ENCODE measurements around the gene LMTK3. TPM values are rescaled to one million over a fixed set of nuclear protein-coding genes. Genes with fewer than 3 reads are reported as not detected.
A peak's percentile ranks its signal among the peaks of the same experiment; 100 is the strongest.
"Not testable (repeated sequence)": the region's sequence is repeated elsewhere in the genome, so short reads cannot be mapped to it uniquely, and the experiment has no call there.

LMTK3 gene
- total RNA-seq, 1 experiment from 2014 or later = not detected

DNA sequence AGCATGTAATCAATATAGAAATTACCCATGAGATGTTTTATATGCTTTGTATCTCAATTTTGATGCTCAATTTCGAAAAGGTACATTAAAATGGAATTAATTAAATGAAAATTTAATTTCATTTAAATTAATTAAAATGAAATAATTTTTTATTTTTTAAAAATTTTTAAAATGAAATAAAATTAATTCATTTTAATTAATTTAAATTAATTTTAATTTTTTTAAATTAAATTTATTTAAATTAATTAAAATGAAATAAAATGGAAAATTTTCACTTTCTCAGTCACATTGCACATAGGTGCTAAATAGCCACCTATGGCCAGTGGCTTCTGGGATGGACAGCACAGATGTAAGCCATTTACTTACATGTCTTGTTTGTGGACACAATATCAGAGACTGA, 36.1 kb upstream of the LMTK3 start:
- H3K27me3 ChIP-seq = no peaks in the 10 kb centered on the region
- no peak overlapping the region for H3K4me3 ChIP-seq
- no peak for DNase-seq
- H3K36me3 ChIP-seq = no peaks in the 10 kb centered on the region
- H3K9me3 ChIP-seq = no peaks in the 10 kb centered on the region

DNA sequence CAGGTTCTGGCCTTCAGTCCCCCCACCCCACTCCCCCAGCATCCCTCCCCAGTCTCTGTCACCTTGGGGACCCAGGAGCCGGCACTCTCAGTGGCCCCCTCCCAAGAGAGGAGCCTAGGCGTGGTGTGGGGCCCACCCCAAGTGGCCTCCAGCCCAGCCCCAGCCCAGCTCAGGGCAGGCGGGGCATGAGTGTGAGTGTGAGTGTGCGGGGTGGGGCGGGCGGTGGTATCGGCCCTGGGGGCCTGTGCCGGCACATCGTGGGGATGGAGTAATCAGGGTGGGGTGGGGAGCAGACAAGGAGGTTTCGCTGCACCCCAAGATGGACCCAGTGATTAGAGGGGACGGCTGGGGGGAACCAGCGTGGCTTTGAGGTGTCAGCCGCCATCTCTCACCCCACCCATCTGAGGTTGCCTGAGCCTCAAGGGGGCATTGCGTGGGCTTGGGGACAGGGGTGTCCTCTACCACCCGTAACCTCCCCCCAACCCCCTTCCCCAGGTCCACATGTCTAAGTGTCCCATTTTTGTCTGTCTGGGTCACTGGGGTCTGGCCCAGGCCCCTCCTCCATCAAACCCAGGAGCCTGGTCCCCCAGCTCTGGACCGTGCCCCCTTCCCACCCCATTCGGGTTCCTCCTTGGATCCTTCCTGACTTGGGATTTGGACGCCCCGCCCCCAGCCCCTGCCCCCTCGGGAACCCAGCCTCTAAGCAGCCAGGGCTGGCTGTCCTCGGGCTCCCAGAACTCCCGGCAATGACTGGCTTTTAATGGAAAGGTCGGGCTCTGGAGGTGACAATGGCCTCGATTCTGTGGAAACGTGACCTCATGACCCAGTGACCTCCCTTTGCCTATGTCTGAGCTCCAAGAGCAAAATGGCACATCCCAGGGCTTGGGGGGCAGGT, 33.5 kb upstream of the LMTK3 start:
- Histone ChIP-seq H3K9me3 (no peaks in the 10 kb centered on the region), H3K4me3 (no peak overlapping the region), H3K27me3 (no peaks in the 10 kb centered on the region), H3K36me3 (no peaks in the 10 kb centered on the region)
- no peak for DNase-seq

DNA sequence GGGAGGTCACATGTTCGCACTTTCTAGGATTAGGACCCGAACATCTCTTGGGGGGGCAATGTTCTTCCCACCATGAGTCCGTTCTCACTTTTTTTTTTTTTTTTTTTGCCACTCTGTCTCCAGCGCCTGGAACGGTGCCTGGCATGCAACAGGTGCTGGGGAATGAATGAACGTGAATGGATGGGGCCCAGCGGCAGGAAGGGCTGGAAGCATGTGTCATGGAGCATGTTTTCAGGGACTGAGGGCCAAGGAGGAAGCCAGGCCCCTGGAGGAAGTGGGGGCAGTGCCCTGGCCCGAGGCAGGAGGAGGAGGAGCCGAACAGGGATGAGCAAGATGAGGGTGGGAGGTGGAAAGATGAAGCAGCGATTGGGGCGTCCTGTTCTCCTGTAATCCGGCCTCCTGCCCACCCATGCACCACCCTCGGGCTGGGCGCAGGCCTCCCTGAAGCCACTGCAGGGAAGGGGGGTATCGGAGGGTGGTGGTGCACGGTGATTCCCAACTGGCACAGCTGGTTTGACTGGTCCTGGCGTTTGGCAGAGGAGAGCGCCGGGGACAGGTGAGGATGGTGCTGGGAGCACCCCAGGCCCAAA, 31.6 kb upstream of the LMTK3 start:
- H3K27me3 ChIP-seq = no peaks in the 10 kb centered on the region
- H3K4me3 ChIP-seq = no peak overlapping the region
- H3K9me3 ChIP-seq = no peaks in the 10 kb centered on the region
- peak; percentile 89 for DNase-seq
- no peaks in the 10 kb centered on the region for H3K36me3 ChIP-seq

DNA sequence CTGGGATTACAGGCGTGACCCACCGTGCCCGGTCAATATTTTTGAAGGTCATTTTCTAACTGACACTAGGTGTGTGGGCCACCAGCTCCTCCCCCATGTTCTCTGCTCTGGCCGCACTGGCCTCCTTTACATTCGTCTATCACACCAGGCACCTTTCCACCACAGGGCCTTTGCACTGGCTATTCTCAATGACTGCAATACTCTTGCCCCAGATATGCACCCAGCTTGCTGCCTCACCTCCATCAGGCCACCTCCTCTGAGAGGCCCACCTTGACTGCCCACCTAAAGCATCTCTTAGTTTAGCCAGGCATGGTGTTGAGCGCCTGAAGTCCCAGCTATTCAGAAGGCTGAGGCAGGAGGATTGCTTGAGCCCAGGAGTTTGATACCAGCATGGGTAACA, 30.2 kb upstream of the LMTK3 start:
- Histone ChIP-seq H3K27me3 (no peaks in the 10 kb centered on the region), H3K9me3 (no peaks in the 10 kb centered on the region)
- DNase-seq = no peak

DNA sequence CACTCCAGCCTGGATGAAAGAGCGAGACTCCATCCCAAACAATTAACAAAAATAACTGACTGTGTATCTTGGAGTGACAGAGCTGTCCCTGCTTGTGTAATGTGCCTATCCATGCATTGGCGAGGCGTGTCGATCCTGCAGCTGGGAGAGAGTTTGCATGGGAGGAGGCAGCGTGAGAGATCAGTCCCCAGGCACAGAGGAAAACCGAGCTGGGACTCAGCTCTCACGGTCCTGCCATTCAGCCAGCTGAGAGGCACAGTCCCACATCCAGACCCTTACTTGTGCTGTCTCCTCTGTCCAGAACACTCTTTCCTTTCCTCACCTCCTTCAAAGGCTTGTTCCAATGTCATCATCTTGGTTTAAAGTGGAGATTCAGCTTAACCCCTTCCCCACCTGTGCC, 28.5 kb upstream of the LMTK3 start:
- Histone ChIP-seq H3K27me3 (no peaks in the 10 kb centered on the region), H3K9me3 (no peaks in the 10 kb centered on the region), H3K4me3 (no peak overlapping the region), H3K36me3 (no peaks in the 10 kb centered on the region)
- no peak for DNase-seq

More for the DNA sequence above, 30.2 kb upstream of the LMTK3 start:
- Histone ChIP-seq H3K4me3 (no peak overlapping the region), H3K36me3 (no peaks in the 10 kb centered on the region)

DNA sequence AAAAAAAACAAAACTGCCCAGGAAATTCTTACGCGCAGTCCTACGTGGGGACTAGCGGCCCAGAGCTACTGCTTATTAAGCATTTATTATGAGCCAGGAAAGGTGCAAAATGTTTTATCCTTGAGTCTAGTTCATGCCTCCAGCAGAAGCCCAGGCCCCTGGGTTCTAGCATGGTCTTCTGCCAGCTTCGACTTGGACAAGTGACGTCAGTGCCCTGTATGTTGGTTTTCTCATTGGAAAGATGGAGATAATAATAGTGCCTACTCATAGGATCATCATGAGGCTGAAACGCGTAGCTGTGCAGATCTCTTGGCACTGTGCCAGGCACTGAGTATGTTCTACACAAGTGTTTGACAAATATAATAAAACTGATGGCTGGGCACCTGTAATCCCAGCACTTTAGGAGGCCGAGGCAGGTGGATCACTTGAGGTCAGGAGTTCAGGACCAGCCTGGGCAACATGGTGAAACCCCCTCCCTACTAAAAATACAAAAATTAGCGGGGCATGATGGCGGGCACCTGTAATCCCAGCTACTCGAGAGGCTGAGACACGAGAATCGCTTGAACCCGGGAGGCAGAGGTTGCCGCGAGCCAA, 28.0 kb upstream of the LMTK3 start:
- peak; percentile 59 for DNase-seq
- no peaks in the 10 kb centered on the region for H3K36me3 ChIP-seq
- no peak overlapping the region for H3K4me3 ChIP-seq
- no peaks in the 10 kb centered on the region for H3K9me3 ChIP-seq
- no peaks in the 10 kb centered on the region for H3K27me3 ChIP-seq

DNA sequence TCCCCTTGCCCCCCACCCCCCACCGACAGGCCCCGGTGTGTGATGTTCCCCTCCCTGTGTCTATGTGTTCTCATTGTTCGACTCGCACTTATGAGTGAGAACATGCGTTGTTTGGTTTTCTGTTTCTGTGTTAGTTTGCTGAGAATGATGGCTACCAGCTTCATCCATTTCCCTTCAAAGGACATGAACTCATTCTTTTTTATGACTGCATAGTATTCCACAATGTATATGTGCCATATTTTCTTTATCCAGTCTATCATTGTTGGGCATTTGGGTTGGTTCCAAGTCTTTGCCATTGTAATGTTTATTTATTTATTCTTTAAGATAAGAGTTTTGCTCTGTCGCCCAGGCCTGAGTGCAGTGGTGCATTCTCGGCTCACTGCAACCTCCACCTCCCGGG, 26.4 kb upstream of the LMTK3 start:
- not testable (repeated sequence) for H3K36me3 ChIP-seq

DNA sequence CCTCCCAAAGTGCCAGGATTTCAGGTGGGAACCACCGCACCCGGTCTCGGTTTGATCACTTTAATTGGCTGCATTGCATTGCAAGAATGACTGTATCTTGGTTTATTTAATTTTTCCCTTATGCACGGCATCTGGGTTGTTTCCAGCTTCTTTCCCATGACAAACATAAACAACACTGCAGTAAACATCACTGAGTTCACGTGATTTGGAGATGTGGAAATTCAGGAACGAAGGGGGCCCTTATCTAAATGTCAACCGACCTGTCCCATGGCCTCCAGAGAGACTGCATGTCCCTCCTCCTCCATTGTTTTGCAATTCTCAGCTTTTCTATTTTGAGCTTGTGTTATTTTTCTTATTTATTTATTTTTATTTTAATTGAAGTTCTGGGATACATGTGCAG, 25.9 kb upstream of the LMTK3 start:
- H3K4me3 ChIP-seq = no peak overlapping the region
- H3K9me3 ChIP-seq = no peaks in the 10 kb centered on the region
- H3K27me3 ChIP-seq = no peaks in the 10 kb centered on the region
- H3K36me3 ChIP-seq = no peaks in the 10 kb centered on the region
- no peak for DNase-seq

More for the DNA sequence above, 26.4 kb upstream of the LMTK3 start:
- H3K9me3 ChIP-seq, H3K27me3 ChIP-seq, DNase-seq, H3K4me3 ChIP-seq: not testable (repeated sequence)

DNA sequence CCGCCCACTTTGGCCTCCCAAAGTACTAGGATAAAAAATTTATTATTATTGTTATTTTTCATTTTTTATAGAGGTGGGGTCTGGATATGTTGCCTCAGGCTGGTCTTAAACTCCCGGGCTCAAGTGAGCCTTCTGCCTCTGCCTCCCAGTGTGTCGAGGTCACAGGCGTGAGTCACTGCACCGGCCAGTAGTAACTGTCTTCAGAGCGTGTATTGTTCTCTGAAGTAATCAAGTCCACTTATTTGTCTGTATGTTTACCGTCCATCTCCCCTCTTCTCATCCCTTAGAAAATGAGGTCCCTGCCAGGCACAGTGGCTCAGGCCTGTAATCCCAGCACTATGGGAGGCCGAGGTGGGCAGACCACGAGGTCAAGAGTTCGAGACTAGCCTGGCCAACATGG, 22.1 kb upstream of the LMTK3 start:
- peaks cover 5% of the 10 kb centered on the region for H3K9me3 ChIP-seq
- H3K27me3 ChIP-seq = 0 out of 2 replicates have a peak, but pooled peaks cover 2% of the 10 kb centered on the region
- no peak for DNase-seq
- H3K36me3 ChIP-seq = no peaks in the 10 kb centered on the region
- H3K4me3 ChIP-seq = no peak overlapping the region

DNA sequence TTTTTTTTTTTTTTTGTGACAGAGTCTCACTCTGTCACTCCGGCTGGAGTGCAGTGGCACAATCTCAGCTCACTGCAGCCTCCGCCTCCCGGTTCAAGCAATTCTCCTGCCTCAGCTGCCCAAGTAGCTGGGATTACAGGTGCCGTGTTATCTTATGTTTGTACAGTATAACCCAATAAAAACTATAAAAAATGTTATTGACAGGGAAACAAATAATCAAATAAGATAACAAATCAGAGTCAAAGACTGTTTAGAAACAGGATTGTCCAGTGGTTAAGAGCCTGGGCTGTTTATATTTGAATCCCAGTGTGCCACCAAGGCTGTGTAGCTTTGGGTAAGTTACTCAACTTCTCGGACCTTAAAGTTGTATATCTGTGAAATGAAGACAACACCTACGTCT, 19.1 kb upstream of the LMTK3 start:
- H3K4me3 ChIP-seq = no peak overlapping the region
- peaks cover 9% of the 10 kb centered on the region for H3K9me3 ChIP-seq
- DNase-seq = no peak
- no peaks in the 10 kb centered on the region for H3K36me3 ChIP-seq
- 0 out of 2 replicates have a peak, but pooled peaks cover 2% of the 10 kb centered on the region for H3K27me3 ChIP-seq

DNA sequence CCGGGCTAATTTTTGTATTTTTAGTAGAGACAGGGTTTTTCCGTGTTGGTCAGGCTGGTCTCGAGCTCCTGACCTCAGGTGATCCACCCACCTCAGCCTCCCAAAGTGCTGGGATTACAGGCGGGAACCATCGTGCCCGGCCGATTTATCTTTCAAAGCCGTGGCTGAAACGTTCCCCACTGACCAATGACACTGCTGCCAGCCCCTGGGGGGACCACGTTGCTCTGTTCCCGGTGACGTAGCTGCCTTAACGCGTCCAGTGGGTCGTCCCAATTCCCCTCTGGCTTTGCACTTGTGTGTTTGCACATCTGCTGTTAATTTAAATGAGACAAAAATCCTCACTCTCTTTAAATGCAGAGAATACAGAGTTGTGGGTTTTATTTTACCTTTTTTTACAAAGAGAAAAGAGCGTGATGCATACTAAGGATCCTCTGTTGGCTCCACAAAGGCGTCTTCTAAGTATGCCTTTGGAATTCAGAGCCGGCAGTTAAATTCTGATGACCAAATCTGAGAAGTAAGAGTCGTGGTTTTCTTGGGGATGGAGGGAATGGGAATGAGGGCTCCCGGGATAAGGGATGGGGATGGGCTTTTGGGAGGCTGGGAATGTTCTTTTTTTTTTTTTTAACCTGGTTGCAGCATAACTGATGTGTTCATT, 18.6 kb upstream of the LMTK3 start:
- no peaks in the 10 kb centered on the region for H3K36me3 ChIP-seq
- no peak for DNase-seq
- no peak overlapping the region for H3K4me3 ChIP-seq
- peaks cover 9% of the 10 kb centered on the region for H3K9me3 ChIP-seq
- H3K27me3 ChIP-seq = 0 out of 2 replicates have a peak, but pooled peaks cover 2% of the 10 kb centered on the region

DNA sequence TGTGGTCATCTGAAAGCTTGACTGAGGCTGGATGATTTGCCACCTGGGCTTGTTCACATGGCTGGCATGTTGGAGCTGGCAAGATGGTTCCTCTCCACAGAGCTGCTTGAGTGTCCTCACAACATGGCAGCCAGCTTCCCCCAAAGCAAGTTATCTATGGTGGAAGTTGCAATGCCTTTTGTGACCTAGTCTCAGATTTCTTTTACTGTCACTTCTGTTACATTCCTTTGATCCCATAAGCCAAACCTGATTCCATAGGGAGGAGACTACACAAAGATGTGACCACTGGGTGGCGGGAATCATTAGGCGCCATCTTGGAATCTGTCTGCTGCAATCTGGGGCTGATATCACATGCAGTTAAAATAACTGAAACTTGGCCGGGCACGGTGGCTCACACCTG, 17.5 kb upstream of the LMTK3 start:
- Histone ChIP-seq H3K27me3 (0 out of 2 replicates have a peak, but pooled peaks cover 2% of the 10 kb centered on the region), H3K4me3 (no peak overlapping the region), H3K9me3 (peaks cover 11% of the 10 kb centered on the region), H3K36me3 (no peaks in the 10 kb centered on the region)
- no peak for DNase-seq

DNA sequence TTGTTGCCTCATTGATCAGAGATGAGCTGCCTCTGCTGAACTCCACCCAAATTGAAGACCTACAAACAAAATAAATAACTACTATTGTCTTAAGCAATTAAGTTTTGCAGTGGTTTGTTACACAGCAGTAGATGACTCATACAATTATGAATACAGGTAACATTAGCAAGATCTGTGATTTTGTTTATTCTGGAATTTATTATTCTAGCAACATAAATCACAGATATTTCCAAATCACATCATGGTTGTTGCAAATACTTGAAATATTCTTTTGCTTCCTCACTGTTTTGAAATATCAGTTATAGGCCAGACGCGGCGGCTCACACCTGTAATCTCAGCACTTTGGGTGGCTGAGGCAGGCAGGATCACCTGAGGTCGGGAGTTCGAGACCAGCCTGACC, 13.1 kb upstream of the LMTK3 start:
- Histone ChIP-seq H3K36me3 (no peaks in the 10 kb centered on the region), H3K4me3 (no peak overlapping the region), H3K27me3 (no peaks in the 10 kb centered on the region), H3K9me3 (peaks cover 14% of the 10 kb centered on the region)
- no peak for DNase-seq

DNA sequence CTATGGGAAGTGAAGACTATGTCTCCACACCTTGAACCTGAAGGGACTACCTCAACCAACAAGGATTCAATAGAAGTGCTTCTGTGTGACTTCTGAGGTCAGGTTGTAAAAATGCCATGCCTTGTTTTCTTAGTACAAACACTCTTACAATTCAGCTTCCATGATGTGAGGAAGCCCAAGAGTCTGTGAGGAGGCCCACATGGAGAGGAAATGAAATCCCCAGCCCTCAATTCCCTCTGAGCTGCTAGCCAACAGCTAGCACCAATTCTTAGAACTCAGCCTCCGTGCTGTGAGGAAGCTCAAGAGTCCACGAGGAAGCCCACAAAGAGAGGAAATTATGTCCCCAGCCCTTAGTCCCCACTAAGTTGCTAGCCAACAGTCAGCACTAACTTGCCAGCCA, 12.6 kb upstream of the LMTK3 start:
- no peaks in the 10 kb centered on the region for H3K27me3 ChIP-seq
- DNase-seq = no peak
- no peaks in the 10 kb centered on the region for H3K36me3 ChIP-seq
- H3K4me3 ChIP-seq = no peak overlapping the region
- H3K9me3 ChIP-seq = peaks cover 12% of the 10 kb centered on the region

DNA sequence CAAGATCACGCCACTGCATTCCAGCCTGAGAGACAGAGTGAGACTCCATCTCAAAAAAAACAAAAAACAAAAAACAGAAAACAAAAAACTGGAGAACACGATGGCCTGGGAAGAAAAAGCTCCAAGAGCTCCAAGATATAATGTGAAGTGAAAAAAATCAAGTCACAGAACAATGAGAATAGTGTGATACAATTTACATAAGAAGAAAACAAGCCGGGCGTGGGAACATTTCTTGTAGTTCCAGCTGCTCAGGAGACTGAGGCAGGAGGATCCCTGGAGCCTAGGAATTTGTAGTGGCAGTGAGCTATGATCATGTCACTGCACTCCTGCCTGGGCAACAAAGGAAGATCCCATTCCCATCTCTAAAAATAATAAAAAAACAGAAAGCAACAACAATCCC, 8.5 kb upstream of the LMTK3 start:
- H3K4me3 ChIP-seq = no peak overlapping the region

DNA sequence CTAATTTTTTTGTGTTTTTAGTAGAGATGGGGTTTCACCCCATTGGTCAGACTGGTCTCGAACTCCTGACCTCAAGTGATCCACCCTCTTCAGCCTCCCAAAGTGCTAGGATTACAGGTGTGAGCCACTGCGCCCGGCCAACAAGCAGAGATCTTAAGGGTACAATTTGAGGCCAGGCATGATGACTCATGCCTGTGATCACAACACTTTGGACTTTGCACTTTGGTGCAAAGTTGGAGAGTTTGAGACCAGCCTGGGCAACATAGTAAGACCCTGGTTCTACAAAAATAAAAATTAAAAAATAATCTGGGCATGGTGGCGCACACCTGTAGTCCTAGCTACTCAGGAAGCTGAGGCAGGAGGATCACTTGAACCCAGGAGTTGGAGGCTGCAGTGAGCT, 7.8 kb upstream of the LMTK3 start:
- H3K27me3 ChIP-seq, H3K9me3 ChIP-seq, H3K4me3 ChIP-seq, H3K36me3 ChIP-seq, DNase-seq: not testable (repeated sequence)

More for the DNA sequence above, 8.5 kb upstream of the LMTK3 start:
- Histone ChIP-seq H3K27me3 (no peaks in the 10 kb centered on the region), H3K9me3 (peaks cover 5% of the 10 kb centered on the region), H3K36me3 (no peaks in the 10 kb centered on the region)
- DNase-seq = no peak

DNA sequence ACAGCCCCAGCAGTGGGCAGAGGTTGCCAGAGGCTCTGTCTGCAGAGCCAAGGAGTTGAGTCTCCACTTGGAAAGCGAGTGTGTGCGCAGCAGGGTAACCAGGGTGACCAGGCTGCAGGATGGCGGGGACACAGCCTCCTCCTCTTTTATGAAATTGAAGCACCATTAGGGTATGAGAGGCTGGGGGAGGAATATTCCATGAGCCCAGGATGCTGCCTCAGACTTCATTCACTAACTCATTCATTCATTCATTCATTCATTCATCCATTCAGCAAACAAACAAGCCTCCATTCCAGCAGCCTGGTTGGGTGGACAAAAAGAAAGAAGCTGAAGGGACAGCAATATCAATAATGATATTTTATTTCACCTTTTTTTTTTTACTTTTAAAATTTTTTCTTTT, 6.6 kb upstream of the LMTK3 start:
- no peaks in the 10 kb centered on the region for H3K36me3 ChIP-seq
- H3K9me3 ChIP-seq = no peaks in the 10 kb centered on the region
- DNase-seq = no peak
- no peaks in the 10 kb centered on the region for H3K27me3 ChIP-seq
- no peak overlapping the region for H3K4me3 ChIP-seq
